IPS-NIHi7 (cell line): Measurements from ENCODE around the gene URGCP.
A peak's percentile ranks its signal among the peaks of the same experiment; 100 is the strongest.
"Not testable (repeated sequence)": the region's sequence is repeated elsewhere in the genome, so short reads cannot be mapped to it uniquely, and the experiment has no call there.

Experiments used
- DNase-seq: peaks from one replicate; pipeline ENCODE4 v3.0.0; 2012; ENCODE audit warnings: mixed read lengths; ENCODE audit errors: extremely low spot score

Gene URGCP

GRCh38 chr7:43921423-43921822, 15.0 kb upstream of the URGCP start:
- no peak for DNase-seq

DNA sequence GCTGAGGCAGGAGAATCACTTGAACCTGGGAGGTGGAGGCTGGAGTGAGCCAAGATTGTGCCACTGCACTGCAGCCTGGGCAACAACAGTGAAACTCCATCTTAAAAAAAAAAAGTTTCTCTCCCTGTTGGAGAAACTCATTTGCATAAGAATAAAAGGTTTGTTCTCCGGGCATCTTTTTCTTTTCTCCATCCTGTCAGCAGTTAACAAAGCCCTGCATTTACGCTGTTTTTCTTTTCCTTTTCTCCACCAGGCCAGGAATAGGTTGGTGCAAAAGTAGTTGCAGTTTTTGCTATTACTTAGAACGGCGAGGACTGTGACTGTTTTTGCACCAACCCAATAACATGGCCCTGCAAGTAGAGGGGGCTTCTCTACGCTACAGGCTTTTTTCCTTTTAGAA, 9.5 kb upstream of the URGCP start:
- no peak for DNase-seq

GRCh38 chr7:43914795-43915194, 8.4 kb upstream of the URGCP start:
- DNase-seq = no peak

DNA sequence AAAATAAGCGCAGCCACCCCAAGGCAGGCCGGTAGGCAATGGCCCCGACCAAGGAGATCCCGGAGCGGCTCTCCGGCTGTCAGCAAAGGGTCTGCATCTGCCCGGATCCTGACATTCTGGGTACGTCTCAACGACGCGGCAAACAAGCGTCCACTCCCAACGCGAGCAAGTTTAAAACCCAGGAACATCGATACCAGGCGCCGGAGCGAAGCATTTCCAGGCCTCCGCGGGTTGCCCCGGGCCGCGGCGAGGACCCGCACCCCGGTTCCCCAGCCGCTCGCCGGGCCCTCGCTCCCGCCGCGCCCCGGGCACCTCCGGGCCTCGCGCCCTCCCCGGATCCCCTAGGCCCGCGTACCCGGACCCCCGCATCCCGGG, 453 bp downstream of the URGCP start:
- peak; percentile 68 for DNase-seq

GRCh38 chr7:43905209-43905946, 1.0 kb downstream of the URGCP start:
- peak; percentile 46 for DNase-seq

- no peak for DNase-seq
Observed at GRCh38 chr7:43904533-43905208, 1.7 kb downstream of the URGCP start.

GRCh38 chr7:43902542-43903054, 3.8 kb downstream of the URGCP start:
- no peak for DNase-seq

GRCh38 chr7:43898571-43898970, 7.8 kb downstream of the URGCP start:
- DNase-seq = not testable (repeated sequence)

GRCh38 chr7:43895847-43896415, 10.5 kb downstream of the URGCP start:
- DNase-seq = no peak

- DNase-seq = no peak
Observed at GRCh38 chr7:43891069-43891955, 15.1 kb downstream of the URGCP start.

DNA sequence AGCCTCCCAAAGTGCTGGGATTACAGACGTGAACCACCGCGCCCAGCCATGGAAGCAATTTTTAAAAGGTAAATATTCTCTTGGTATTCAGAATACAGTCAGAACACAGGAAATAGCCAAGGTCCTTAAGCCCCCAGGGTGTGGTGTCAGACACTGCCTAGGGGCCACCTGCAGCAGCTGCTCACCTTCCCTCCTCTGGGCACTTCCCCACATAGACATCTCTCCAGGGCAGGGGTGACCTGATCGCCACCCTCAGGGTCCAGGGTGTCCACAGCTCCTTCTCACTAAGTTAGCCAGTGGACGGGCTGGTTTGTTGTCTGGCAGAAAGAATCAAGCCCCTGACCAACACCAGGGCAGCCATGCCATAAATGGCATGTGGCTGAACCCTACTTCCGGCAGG, 15.9 kb downstream of the URGCP start:
- DNase-seq = no peak

- DNase-seq = no peak
Observed at GRCh38 chr7:43888993-43889945, 17.1 kb downstream of the URGCP start.

- no peak for DNase-seq
Observed at GRCh38 chr7:43884617-43885016, 21.8 kb downstream of the URGCP start.

DNA sequence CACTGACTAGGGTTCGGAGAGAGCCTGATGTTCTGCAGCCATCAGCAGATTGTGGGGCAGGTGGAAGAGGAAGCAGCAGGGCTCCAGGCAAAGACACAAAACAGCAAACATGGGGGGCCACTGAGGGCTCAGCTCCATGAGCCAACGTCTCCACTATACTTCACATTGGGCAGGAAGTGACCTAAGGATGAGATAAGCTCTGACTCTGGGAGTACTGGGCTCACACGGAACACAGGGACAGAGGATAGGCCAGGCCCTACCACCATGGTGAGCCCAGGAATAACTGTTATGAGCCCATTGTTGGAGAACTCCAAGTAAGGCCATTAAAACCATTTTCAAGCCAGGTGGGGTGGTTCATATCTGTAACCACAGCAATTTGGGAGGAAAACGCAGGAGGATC, 22.2 kb downstream of the URGCP start:
- no peak for DNase-seq

GRCh38 chr7:43880596-43880995, 25.8 kb downstream of the URGCP start:
- no peak for DNase-seq

DNA sequence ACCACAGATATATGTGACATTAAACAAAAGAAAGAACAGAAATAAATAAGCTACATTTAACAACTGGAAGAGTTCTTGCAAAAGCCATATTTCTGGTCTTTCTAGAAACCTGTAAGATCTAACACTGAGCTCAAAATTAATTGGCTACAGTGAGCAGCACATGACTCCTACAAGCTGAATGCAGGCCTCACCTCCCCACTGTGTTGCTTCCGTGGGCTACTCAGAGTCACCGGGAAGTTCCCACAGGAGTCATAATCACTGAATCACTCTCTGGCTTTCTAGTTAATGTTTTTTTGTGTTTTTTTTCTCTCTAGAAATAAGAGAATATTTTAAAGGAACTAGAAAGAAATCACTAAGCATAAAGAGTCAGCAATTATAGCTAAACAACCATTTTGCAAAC, 26.9 kb downstream of the URGCP start:
- DNase-seq = no peak

DNA sequence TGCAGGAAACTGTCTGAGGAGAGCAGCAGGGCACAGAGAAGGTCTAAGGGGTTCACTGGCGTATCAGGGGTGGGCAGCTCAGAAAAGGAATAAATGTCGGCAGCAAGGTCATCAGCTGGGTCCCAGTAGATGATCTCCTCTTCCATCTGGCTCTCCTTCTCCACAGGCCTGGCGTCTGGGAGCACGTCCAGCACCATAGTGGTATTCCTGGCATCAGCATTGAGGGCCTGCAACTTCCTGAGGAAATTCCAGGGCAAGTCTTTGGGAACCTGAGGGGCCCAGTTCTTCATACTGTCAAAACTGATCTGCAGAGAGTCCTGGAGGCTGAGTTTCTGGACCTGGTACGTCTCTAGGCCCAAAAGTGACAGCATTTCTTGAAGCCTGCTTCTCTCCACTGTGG, 27.5 kb downstream of the URGCP start:
- no peak for DNase-seq

DNA sequence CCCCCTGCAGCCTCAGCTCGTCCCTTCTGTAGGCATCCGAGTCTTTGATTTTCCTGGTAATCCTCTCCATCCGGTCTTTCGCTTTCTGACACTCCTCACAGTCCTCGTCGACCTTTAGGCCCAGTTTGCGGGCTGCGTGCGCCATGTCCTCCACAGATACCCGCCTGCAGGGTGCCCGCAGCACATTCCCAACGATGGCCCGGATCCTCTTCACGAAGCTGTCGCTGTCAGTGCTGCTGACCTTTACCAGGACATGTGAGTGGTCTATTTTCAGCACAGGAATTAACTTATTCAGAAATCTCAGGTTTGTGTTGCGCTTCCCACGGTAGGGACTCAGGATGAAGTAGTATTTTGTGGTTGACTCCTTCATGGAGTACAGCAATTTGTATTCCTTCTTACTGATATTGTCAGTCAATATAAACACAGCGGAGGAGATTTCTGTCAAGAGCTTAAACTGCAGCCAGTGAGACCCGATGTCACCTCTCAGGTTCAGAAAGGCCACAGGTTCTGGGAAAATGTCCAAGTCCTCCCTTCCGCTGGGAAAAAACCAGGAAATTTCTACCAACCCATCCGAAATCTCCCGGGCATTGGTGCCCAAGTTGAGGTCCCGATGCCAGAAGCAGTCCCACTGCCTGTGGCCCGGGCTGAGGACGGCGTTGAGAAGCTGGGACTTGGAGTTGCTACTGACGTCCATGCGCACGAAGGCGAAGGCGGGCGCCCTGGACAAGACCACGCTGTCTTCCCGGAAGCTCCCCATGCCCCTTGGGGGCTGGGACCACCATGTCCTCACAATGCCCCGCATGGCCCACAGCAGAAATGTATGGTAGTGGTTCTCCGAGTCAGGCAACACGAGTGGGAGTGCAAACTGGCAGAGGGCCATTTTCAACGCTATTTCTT, 28.2 kb downstream of the URGCP start:
- no peak for DNase-seq

DNA sequence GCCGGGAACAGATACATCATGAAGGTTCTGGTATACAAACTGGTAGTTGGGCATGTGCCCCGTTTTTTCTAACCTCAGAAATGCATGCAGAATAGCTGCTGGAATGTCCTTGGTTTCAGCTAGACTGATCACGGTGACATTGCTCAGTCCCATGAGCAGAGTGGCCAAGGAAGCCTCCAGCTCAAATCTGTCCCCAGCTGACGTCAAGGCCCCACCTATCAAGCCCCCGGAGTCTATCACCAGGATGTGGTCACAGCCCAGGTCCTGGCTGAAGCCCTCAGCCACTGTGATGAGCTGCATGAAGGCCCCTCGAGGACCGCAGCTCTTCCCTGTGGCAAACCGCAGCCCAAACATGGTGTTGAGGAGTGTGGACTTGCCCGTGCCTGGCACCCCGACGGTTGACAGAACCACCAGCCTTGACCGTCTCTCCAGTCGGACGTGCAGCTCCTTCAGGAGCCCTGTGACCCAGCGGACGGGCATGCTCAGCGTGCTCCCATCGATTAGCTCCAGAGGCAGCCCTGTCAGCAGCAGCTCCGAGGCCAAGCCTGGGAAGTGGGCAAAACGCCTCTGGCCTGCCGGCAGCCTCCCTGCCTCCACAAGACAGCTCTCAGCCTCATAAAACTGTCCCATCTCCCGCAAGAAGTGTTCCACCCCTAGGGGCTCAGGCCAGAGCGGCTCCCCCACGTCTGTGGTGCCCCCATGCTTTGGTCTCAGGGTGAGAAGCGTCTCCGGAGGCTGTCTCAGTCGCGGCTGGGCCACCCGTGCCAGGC, 29.2 kb downstream of the URGCP start:
- no peak for DNase-seq
